Inferior parietal cortex (tissue), 1 donor: ENCODE measurements around the gene SMIM36.
"Not testable (repeated sequence)": the region's sequence is repeated elsewhere in the genome, so short reads cannot be mapped to it uniquely, and the experiment has no call there.

Experiments
- DNase-seq: peaks from one replicate; pipeline ENCODE4 v3.0.0-alpha.2; 2016; ENCODE audit errors: extremely low spot score

Gene SMIM36

GRCh38 chr17:55454906-55455474, 56.3 kb downstream of the SMIM36 start:
- no peak for DNase-seq

DNA sequence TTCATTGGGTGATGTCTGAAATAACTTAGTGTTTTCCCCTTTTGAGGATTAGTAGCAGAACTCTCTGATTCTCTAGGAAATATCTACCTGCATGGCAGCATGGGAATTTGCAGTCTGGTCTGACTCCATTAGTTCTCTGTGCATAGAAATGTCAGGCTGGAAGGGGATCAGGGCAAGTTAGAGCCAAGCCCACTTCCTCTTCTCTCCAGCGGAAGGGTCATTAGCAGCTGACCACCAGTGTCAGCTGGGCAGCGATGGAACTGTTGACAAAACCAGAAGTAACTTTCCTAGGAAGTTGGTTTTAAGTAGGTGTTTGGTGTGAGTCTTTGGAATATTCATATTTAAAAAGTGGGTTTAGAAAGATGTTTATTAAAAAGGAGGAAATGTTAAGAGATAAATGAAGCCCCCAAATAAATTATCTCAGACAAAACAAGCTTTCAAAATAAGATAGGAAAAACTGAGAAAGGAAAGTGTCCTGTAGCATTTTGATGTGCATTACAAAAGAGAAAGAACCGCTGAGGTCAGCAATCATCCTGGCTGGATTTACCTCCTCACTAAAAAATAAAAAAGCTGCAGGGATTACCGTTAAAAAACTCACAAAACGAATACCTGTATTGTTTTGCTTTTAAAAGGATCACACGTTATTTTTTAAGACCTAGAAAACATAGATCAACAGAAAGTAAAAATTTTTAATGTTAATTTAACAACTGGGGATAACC, 57.3 kb downstream of the SMIM36 start:
- DNase-seq, result no peak

DNA sequence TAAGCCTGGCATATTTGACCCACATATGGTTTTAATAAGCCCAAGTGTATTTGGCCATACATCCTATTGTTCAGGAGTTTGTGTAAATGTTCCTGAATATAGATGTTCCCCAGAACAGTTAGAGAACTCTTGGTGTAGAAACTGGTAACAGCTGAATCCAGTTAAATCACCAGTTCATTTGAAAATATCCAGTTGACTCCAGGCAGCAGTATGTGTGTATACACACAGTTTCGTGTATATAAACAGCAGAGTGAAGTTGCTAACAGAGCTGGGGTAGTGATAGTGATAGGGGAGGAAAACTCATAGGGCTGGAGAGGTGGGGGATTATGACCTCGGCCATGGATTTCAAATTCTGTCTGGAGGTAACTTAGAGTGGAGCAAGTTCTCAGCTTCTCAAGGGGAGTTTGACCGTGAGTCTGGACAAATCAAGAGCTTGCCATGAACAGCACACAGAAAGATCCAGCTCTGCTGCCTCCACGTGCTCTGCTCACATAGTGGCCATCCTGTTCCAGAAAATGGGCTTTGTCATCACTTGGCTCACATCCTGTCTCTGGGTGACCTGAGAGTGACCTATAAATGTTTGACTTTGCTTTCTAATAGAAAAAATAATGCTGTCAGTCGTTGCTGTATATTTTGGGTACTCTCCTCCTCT, 59.0 kb downstream of the SMIM36 start:
- no peak for DNase-seq

- no peak for DNase-seq
Observed at GRCh38 chr17:55451758-55452138, 59.5 kb downstream of the SMIM36 start.

DNA sequence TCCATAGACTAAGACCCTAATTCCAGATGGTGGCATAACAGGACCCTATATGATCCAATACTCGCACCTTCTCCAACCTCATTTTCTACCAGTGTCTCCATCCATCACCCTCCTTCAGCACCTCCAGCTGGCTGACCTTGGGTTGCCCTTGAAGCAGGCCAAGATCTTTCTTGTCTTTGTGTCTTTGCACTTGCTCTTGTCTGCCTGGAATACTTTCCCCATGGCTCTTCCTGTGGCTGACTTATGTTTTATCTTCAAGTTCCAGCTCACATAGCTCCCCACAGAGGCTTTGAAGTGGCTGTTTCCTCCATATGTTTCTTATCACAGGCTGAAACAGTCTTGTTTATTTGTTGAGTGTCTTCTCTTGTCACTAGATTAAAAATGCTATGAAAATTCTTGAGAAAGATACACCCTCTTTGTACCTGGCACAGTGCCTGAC, 60.0 kb downstream of the SMIM36 start:
- DNase-seq, result no peak

GRCh38 chr17:55450232-55450825, 60.9 kb downstream of the SMIM36 start:
- no peak for DNase-seq

GRCh38 chr17:55448681-55449080, 62.6 kb downstream of the SMIM36 start:
- no peak for DNase-seq

GRCh38 chr17:55446581-55447205, 64.6 kb downstream of the SMIM36 start:
- no peak for DNase-seq

GRCh38 chr17:55446004-55446403, 65.2 kb downstream of the SMIM36 start:
- not testable (repeated sequence) for DNase-seq

- no peak for DNase-seq
Observed at GRCh38 chr17:55444471-55445441, 66.5 kb downstream of the SMIM36 start.

GRCh38 chr17:55443904-55444303, 67.3 kb downstream of the SMIM36 start:
- DNase-seq, result no peak

DNA sequence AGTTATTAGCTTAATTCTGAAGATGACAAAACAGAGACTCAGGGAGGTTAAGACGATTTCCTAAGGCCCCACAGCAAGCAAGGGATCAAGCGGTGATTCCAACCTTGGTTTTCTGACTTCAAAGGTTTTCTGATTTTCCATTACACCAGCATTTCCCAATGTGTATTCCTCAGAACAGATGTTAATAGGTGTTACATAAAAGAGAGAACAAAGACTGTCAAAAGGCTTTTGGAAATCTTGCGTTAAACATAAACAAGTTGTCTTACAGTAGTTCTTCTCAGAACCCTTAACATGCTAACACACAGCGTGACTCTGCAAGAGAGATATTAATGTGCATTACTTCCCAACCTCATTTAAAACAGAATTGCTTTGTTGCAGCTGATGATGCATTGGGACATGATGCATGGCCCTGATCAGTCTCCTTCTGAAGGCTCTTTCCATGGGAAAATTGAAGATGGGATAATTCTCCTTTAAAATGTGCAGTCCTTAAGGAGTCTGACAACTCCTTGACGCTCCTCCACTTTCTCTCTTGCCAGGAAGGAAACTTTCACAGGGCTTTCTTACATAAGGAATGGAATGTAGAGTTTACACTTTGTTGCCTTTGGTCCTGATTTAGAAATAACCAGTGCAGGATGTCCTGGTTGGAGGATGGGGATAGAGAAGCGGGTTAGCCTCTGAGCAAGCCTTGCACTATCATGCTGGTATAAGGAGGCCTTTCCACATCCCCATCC, 68.1 kb downstream of the SMIM36 start:
- no peak for DNase-seq

- no peak for DNase-seq
Observed at GRCh38 chr17:55442462-55442861, 68.8 kb downstream of the SMIM36 start.

- DNase-seq, result no peak
Observed at GRCh38 chr17:55441544-55441943, 69.7 kb downstream of the SMIM36 start.

GRCh38 chr17:55440391-55440790, 70.9 kb downstream of the SMIM36 start:
- no peak for DNase-seq

- no peak for DNase-seq
Observed at GRCh38 chr17:55437159-55437605, 74.1 kb downstream of the SMIM36 start.

DNA sequence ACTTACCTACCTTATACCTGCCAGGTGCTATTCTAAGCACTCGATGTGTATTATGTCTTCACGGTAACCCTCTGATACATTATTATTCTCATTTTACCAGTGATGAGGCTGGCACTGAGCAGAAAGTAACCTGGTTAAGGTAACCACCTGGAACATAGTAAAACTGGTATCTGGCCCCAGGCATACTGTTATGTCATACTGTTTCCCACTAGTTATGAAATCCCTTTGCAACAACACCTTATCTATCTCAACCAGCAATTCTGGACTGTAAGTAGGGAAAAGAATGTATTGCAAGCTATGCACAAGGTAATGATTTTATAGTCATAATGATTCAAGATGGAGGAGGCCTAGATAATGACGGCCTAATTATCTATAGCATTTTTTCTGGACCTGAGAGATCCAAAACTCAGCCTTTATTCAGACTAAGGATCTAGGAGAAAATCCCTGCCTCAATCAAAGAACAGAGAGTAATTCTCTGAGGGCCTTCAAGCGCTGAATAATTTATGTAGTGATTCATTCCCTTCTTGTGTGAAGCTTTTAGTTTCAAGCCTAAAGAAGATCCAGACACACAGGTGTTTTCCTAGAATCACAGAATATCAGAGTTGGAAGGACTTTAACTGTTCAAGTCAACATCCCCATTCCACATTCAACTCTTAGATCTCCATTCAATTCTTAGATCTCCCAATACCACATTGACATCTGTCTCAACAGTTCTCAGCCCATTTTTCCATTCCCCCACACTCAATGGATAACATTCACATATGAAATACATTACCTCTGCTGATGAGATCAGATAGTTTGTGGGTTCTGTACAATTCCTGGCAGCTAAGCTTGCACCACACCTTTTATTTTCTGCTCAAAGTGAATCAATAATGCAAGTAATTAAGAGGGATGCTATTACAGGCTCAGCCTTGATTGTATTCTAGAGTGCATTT, 74.8 kb downstream of the SMIM36 start:
- DNase-seq, result no peak

- no peak for DNase-seq
Observed at GRCh38 chr17:55435408-55435807, 75.8 kb downstream of the SMIM36 start.

DNA sequence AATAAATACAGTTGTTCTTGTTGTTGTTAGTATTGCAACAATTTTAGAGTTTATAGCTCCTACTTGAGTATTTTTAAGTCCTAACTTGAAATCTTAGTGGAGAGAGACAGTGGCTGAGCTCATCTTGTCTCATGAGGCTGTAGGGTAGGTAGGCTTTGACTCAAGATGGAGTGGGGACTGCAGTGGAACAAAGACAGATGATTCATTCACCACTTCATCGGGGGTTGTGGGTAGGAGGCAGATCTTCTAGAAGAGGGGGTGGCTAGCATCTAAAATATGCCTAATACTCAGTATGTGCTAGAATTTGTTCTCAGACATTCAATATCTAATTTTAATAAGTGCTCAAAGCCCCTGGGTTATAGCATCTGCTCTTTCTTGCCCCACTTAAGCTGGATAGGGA, 76.5 kb downstream of the SMIM36 start:
- DNase-seq, result no peak
